Smooth muscle cell of the brain vasculature (primary cell): ENCODE data around the gene GATAD2B.
"Not testable (repeated sequence)": the region's sequence is repeated elsewhere in the genome, so short reads cannot be mapped to it uniquely, and the experiment has no call there.

Experiments used
- DNase-seq: peaks from one replicate; pipeline ENCODE4 v3.0.0-alpha.2; 2012; ENCODE audit warnings: low read depth, low spot score

GATAD2B gene

GRCh38 chr1:153778051-153778823 is 144.5 kb downstream of the GATAD2B start:
- no peak for DNase-seq

DNA sequence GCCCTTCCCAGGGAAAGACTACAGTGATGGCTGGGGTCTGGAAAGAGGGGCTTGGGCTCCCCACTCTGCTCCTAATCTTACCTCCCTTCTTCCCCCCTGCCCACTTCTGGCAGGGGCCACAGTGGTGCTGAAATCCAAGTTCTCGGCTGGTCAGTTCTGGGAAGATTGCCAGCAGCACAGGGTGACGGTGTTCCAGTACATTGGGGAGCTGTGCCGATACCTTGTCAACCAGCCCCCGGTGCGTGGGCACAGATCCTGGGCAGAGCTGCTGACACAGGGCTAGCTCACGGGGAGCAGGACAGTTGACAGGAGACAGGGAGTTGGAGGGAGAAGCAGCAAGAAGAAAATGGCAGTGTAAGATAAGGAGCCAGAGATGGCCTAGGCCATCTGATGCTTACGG is 145.1 kb downstream of the GATAD2B start:
- no peak for DNase-seq

GRCh38 chr1:153776845-153777370 is 145.9 kb downstream of the GATAD2B start:
- no peak for DNase-seq

- DNase-seq, result no peak
Observed at GRCh38 chr1:153776352-153776751, 146.4 kb downstream of the GATAD2B start.

DNA sequence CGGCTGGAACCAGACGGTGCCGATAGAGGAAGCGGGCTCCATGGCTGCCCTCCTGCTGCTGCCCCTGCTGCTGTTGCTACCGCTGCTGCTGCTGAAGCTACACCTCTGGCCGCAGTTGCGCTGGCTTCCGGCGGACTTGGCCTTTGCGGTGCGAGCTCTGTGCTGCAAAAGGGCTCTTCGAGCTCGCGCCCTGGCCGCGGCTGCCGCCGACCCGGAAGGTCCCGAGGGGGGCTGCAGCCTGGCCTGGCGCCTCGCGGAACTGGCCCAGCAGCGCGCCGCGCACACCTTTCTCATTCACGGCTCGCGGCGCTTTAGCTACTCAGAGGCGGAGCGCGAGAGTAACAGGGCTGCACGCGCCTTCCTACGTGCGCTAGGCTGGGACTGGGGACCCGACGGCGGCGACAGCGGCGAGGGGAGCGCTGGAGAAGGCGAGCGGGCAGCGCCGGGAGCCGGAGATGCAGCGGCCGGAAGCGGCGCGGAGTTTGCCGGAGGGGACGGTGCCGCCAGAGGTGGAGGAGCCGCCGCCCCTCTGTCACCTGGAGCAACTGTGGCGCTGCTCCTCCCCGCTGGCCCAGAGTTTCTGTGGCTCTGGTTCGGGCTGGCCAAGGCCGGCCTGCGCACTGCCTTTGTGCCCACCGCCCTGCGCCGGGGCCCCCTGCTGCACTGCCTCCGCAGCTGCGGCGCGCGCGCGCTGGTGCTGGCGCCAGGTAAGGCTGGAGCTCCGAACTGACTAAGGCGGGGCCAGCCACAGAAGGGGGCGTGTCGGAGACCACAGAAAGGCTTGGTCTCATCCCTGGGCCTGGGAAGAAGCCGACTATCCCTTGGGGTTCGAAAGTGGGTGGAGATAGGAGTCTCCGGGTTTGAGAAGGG is 147.1 kb downstream of the GATAD2B start:
- DNase-seq, result no peak

GRCh38 chr1:153774780-153775457 is 147.9 kb downstream of the GATAD2B start, which contains the start of gene SLC27A3:
SLC27A3 (plus strand) TSS chr1:153775407; CDS start chr1:153775498, 91 bp downstream.
- no peak for DNase-seq

GRCh38 chr1:153774026-153774595 is 148.7 kb downstream of the GATAD2B start:
- no peak for DNase-seq

DNA sequence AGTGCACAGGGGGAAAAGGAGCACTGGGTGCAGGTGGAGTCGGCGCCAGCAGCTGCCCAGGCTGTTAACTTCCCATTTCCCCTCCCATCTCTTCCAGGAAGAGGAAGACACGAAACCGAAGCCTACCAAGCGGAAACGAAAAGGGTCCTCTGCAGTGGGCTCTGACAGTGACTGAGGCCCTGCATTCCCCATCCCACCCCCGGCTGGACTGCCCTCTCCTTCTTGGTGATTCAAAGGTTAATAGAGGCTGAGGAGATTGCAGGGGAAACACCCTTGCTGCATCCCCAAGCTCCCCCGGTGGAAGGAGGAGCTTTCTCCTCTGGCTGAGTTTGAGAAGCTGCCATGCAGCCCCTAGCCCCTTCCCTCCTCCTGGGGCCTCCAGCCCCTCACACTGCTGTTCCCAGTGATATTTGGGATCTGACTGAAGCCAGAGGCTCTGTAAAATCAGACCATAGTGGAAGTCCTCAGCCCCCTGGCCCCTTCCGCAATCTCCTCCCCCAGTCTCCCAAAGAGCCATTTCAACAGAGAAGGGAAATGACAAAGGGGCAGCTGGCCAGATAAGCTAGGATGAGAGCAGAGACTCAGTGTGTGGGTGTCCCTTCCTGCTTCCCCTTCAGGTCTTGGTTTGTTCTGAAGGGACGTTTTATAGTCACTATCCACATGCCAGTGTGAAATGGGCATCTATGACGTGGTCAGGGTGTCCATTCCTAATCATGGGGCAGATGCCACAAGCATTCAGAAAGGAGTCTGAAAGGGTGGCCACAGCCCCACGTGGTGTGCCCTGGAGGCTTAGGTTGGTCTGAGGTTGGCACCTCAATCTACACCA is 149.5 kb downstream of the GATAD2B start:
- DNase-seq, result no peak

DNA sequence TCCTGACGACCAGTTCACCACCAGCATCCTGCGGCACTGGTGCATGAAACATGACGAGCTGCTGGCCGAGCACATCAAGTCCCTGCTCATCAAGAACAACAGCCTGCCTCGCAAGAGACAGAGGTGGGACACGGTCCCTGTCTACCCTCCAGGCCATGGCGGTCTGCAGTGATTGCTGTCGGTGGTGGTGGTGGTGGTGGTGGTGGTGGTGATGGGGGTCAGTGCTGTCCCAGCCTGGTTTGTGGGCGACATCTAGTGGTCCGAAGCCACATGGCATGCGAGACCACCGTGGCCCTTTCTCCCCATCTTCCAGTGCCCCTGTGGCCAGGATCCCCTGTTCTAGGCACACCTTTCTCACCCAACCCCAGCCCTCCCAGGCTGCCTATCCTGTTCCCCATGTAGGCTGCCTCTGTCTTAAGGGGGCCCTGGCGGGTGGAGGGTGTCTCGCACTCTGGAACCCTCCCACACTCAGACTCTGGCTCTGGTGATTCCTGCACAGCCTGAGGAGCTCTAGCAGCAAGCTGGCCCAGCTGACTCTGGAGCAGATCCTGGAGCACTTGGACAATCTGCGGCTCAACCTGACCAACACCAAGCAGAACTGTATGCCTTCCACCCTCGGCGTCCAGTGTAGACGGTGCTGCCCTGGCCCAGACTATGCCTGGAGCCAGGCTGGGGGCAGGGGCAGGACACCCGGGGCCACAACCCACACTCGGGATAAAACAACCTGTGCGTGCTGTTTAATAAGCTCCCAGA is 150.8 kb downstream of the GATAD2B start:
- DNase-seq, result no peak

DNA sequence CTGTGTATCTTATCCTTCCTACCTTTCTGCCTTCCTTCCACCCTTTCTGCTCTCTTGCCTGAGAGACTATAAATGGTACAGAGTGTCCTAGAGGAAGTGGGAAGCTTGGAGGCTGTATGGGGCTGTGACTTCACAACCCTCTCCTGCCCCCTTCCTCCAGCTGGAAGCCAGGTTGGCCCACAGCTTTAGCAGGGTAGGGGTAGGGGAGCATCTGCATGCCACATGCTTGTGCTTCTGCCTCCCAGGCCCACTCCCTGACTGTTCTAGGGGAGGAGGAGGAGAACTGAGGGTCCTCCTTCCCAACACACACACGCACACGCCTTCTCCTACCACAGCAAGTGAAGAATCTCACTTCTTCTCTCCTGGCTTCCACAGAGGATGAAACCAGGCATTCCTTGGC is 151.5 kb downstream of the GATAD2B start:
- DNase-seq, result no peak

DNA sequence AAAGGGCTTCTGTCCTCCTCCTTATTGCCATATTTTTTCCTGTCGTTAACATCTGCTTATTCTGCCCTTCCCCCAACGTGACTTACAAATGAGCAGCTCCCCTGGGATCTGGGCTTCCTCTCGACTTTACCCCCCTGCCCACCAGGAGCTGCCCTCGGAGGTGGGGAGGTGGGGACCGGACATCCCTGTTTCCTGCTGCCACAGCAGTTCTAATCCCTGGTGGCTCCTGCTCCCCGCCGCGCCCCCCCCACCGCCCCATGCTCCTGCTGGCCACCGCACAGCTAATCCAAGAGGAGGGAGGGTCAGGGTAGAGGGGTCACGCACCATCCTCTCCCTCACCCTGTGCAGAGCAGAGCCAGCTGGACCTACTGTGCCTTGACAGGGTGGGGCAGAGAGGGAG is 152.0 kb downstream of the GATAD2B start:
- no peak for DNase-seq

- no peak for DNase-seq
Observed at GRCh38 chr1:153769221-153769620, 153.6 kb downstream of the GATAD2B start.

GRCh38 chr1:153768316-153769181 is 154.2 kb downstream of the GATAD2B start:
- no peak for DNase-seq

DNA sequence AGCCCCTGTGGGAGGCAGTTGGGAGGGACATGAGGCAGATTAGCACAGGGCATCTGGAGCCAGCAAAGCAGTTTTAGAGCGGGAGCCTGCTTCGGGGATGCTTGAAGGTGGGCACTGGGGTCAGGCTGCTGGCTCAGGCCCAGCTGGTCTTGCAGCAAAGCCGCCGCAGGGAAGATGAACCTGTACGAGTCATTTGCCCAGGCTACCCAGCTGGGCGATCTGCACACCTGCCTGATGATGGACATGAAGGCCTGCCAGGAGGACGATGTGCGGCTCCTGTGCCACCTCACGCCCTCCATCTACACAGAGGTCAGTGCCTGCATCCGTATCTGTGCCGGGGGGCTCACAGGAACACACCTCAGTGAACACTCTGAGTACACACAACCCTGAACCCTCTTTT is 155.3 kb downstream of the GATAD2B start:
- DNase-seq, result no peak

- DNase-seq, result not testable (repeated sequence)
Observed at GRCh38 chr1:153766663-153767062, 156.1 kb downstream of the GATAD2B start.

DNA sequence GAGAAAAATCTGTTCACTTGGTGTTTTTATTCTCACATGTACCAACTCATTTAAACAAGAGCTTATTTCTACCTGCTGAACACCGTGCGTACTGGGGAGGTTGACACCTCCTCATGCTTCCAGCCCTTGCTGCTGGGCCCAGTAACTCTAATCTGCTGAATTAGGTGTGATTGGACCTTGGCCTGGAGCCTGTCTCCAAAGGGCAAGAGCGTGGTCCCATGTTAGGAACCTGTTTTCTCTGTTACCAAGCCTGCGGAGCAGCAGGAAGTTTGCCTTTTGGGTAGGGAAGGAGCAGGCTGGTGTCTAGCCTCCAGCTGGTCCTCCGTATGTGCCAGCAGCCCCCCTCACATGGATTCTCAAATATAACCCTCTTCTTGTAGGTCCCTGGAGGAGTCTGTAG is 158.5 kb downstream of the GATAD2B start:
- no peak for DNase-seq

- DNase-seq, result no peak
Observed at GRCh38 chr1:153763365-153764225, 159.2 kb downstream of the GATAD2B start.

- DNase-seq, result no peak
Observed at GRCh38 chr1:153760440-153760839, 162.3 kb downstream of the GATAD2B start.
